Fibroblast of skin of right quadriceps (primary cell): ENCODE results near the gene ADGRA1.

Experiments used
- DNase-seq: peaks from one replicate; pipeline ENCODE4 v3.0.0-alpha.2; 2013

ADGRA1 gene

GRCh38 chr10:133079836-133080682 is 7.7 kb upstream of the ADGRA1 start:
- DNase-seq = no peak

- DNase-seq = no peak
These were observed 7.1 kb upstream of the ADGRA1 start for GRCh38 chr10:133080683-133081040.

- DNase-seq = no peak
These were observed 6.1 kb upstream of the ADGRA1 start for GRCh38 chr10:133081636-133082035.

- DNase-seq = no peak
These were observed 4.9 kb upstream of the ADGRA1 start for GRCh38 chr10:133082685-133083421.

- DNase-seq = no peak
These were observed 4.2 kb upstream of the ADGRA1 start for GRCh38 chr10:133083422-133084100.

- DNase-seq = no peak
These were observed 3.2 kb upstream of the ADGRA1 start for GRCh38 chr10:133084491-133084890.

- DNase-seq = no peak
These were observed 2.2 kb upstream of the ADGRA1 start for GRCh38 chr10:133085251-133086125.

- DNase-seq = no peak
These were observed 1.5 kb upstream of the ADGRA1 start for GRCh38 chr10:133086247-133086646.

GRCh38 chr10:133087045-133087678 is 562 bp upstream of the ADGRA1 start:
- no peak for DNase-seq

- DNase-seq = no peak
These were observed 643 bp downstream of the ADGRA1 start for GRCh38 chr10:133088179-133088955.

GRCh38 chr10:133088956-133089800 is 1.5 kb downstream of the ADGRA1 start:
- DNase-seq = no peak

- no peak for DNase-seq
These were observed 2.4 kb downstream of the ADGRA1 start for GRCh38 chr10:133090101-133090500.

- no peak for DNase-seq
These were observed 2.9 kb downstream of the ADGRA1 start for GRCh38 chr10:133090654-133091053.

- no peak for DNase-seq
These were observed 3.6 kb downstream of the ADGRA1 start for GRCh38 chr10:133091316-133091715.

- DNase-seq = no peak
These were observed 5.6 kb downstream of the ADGRA1 start for GRCh38 chr10:133093291-133093690.

GRCh38 chr10:133094286-133094685 is 6.6 kb downstream of the ADGRA1 start:
- DNase-seq = no peak

- DNase-seq = no peak
These were observed 7.1 kb downstream of the ADGRA1 start for GRCh38 chr10:133094866-133095265.

GRCh38 chr10:133095586-133095985 is 7.9 kb downstream of the ADGRA1 start:
- DNase-seq = no peak

- no peak for DNase-seq
These were observed 9.0 kb downstream of the ADGRA1 start for GRCh38 chr10:133096616-133097269.

- no peak for DNase-seq
These were observed 9.7 kb downstream of the ADGRA1 start for GRCh38 chr10:133097418-133097817.
